Loucy (cell line): ENCODE measurements around the gene ADARB2.

Experiments
- H2AFZ ChIP-seq: fragments of 200-600 bp; sonication (generic); 2 replicates; pipeline ENCODE4 v1.6.0; 2016; ENCODE audit warnings: antibody characterized with exemption, mild to moderate bottlenecking, low read length, moderate library complexity
- H3F3A ChIP-seq: fragments of 200-600 bp; 2 replicates; pipeline ENCODE4 v1.6.0; 2016; ENCODE audit warnings: antibody characterized with exemption, low read depth, mild to moderate bottlenecking
- H3K27me3 ChIP-seq: fragments of 200-600 bp; sonication (generic); 2 replicates; pipeline ENCODE4 v1.6.1; 2014; ENCODE audit warnings: low read length, mild to moderate bottlenecking; ENCODE audit not compliant: insufficient read depth, poor library complexity, severe bottlenecking
- H3K36me3 ChIP-seq: fragments of 200-600 bp; sonication (generic); 2 replicates; pipeline ENCODE4 v1.6.1; 2016; ENCODE audit warnings: low read length; ENCODE audit not compliant: insufficient read depth
- H3K4me1 ChIP-seq: fragments of 200-600 bp; sonication (generic); 2 replicates; pipeline ENCODE4 v1.5.1; 2014; ENCODE audit warnings: low read length, mild to moderate bottlenecking; ENCODE audit not compliant: insufficient read depth, poor library complexity, severe bottlenecking
- H3K4me2 ChIP-seq: fragments of 200-600 bp; sonication (generic); 2 replicates; pipeline ENCODE4 v1.6.0; 2014; ENCODE audit warnings: antibody characterized with exemption, low read length, low read depth, mild to moderate bottlenecking; ENCODE audit not compliant: poor library complexity, severe bottlenecking
- H3K4me3 ChIP-seq: fragments of 200-600 bp; sonication (generic); 2 replicates; pipeline ENCODE4 v1.5.1; 2014; ENCODE audit warnings: low read length, mild to moderate bottlenecking, mixed read lengths; ENCODE audit not compliant: poor library complexity, severe bottlenecking
- H3K79me2 ChIP-seq: fragments of 200-600 bp; sonication (generic); 2 replicates; pipeline ENCODE4 v1.6.1; 2014; ENCODE audit warnings: low read length; ENCODE audit not compliant: insufficient read depth
- H3K9ac ChIP-seq: fragments of 200-600 bp; sonication (generic); 2 replicates; pipeline ENCODE4 v1.6.0; 2014; ENCODE audit warnings: mild to moderate bottlenecking, low read depth, low read length, moderate library complexity; ENCODE audit not compliant: poor library complexity, severe bottlenecking
- H3K9me2 ChIP-seq: fragments of 200-600 bp; sonication (generic); replicated peaks from 2 replicates; pipeline ENCODE4 v1.6.1; 2016; ENCODE audit warnings: low read depth, low read length, mixed read lengths
- H3K9me3 ChIP-seq: fragments of 200-600 bp; sonication (generic); 2 replicates; pipeline ENCODE4 v1.6.1; 2014; ENCODE audit warnings: mild to moderate bottlenecking, antibody characterized with exemption, low read length, low read depth; ENCODE audit not compliant: insufficient read depth
- H4K20me1 ChIP-seq: fragments of 200-600 bp; sonication (generic); 2 replicates; pipeline ENCODE4 v1.6.0; 2014; ENCODE audit warnings: antibody characterized with exemption, low read length, mild to moderate bottlenecking; ENCODE audit not compliant: insufficient read depth, poor library complexity, severe bottlenecking
- CTCF ChIP-seq: fragments of 200-600 bp; sonication (generic); conservative IDR thresholded peaks from 2 replicates; pipeline ENCODE4 v1.5.1; 2014; ENCODE audit warnings: mild to moderate bottlenecking, antibody characterized with exemption, low read length
- EZH2phosphoT487 ChIP-seq: fragments of 200-600 bp; IDR thresholded peaks from 2 replicates; pipeline ENCODE4 v1.6.1; 2018; ENCODE audit warnings: antibody characterized with exemption, mild to moderate bottlenecking, moderate library complexity, borderline replicate concordance

Gene ADARB2

GRCh38 chr10:1177936-1178335 lies 559.4 kb downstream of the ADARB2 start:
- Histone ChIP-seq H3K36me3 (no peaks in the 10 kb centered on the region), H3K27me3 (no peaks in the 10 kb centered on the region), H4K20me1 (no peaks in the 10 kb centered on the region), H3K9me3 (no peaks in the 10 kb centered on the region), H3K4me2 (no peak overlapping the region), H3K9me2 (no peaks in the 10 kb centered on the region), H3F3A (no peaks in the 10 kb centered on the region), H3K4me1 (no peaks in the 10 kb centered on the region), H3K4me3 (no peak overlapping the region), H2AFZ (no peak overlapping the region), H3K9ac (no peak overlapping the region), H3K79me2 (no peaks in the 10 kb centered on the region)
- TF ChIP-seq CTCF (no peak), EZH2phosphoT487 (no peak)

- Histone ChIP-seq H3K4me3 (no peak overlapping the region), H3K79me2 (no peaks in the 10 kb centered on the region), H3K27me3 (no peaks in the 10 kb centered on the region), H3K36me3 (no peaks in the 10 kb centered on the region), H3K4me2 (no peak overlapping the region), H3F3A (no peaks in the 10 kb centered on the region), H2AFZ (no peak overlapping the region), H3K9me2 (no peaks in the 10 kb centered on the region), H3K9me3 (no peaks in the 10 kb centered on the region), H4K20me1 (no peaks in the 10 kb centered on the region), H3K9ac (no peak overlapping the region), H3K4me1 (no peaks in the 10 kb centered on the region)
- TF ChIP-seq EZH2phosphoT487: no peak
- no peak for TF ChIP-seq CTCF
Measured at GRCh38 chr10:1175956-1176565, 561.3 kb downstream of the ADARB2 start.

DNA sequence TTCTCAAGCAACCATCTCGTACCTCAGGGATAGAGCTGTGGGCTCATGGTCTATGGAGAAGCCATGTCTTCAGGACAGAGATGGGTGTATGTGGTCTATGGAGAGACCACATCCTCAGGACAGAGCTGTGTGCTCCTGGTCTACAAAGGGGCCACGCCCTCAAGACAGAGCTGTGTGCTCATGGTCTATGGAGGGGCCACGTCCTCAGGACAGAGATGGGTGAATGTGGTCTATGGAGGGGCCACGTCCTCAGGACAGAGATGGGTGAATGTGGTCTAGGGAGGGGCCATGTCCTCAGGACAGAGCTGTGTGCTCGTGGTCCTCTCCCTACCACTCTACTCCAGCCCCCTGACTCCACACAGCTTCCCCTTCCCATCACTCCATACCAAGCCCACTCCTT lies 563.3 kb downstream of the ADARB2 start:
- Histone ChIP-seq H3K4me2 (no peak overlapping the region), H4K20me1 (no peaks in the 10 kb centered on the region), H3K36me3 (no peaks in the 10 kb centered on the region), H3F3A (no peaks in the 10 kb centered on the region), H3K4me3 (no peak overlapping the region), H3K9me2 (no peaks in the 10 kb centered on the region), H3K4me1 (no peaks in the 10 kb centered on the region), H3K9me3 (no peaks in the 10 kb centered on the region), H3K27me3 (no peaks in the 10 kb centered on the region), H2AFZ (no peak overlapping the region), H3K9ac (no peak overlapping the region), H3K79me2 (no peaks in the 10 kb centered on the region)
- TF ChIP-seq EZH2phosphoT487 (no peak), CTCF (no peak)
